Measurements from ENCODE around the gene MCM3AP. TPM values are rescaled to one million over a fixed set of nuclear protein-coding genes. Genes with fewer than 3 reads are reported as not detected.

The MCM3AP gene
- total RNA-seq, 1 experiment from 2014 or later: 140 TPM

- intact Hi-C loops (cut with micrococcal nuclease): loop anchor here (10.0 kb wide), 1 partner anchor 65 kb away; no protein-coding TSS in a partner anchor
- Histone ChIP-seq H3F3A (ENCODE audit: low read length, unreplicated experiment) (no peaks in the 10 kb centered on the region), H3K36me3 (ENCODE audit: low read depth, low read length) (peaks cover 51% of the 10 kb centered on the region), H3K27ac (ENCODE audit: low read length) (no peak overlapping the region), H3K79me2 (ENCODE audit: low read length) (peaks cover 75% of the 10 kb centered on the region), H3K9me2 (replicated peaks; ENCODE audit: low read length) (no peaks in the 10 kb centered on the region), H3K4me3 (ENCODE audit: low read length) (no peak overlapping the region), H2AFZ (ENCODE audit: low read length) (no peak overlapping the region), H3K9ac (ENCODE audit: low read length) (no peak overlapping the region), H3K4me1 (ENCODE audit: insufficient read depth, low read length) (peaks cover 21% of the 10 kb centered on the region), H3K27me3 (ENCODE audit: low read length) (no peaks in the 10 kb centered on the region), H3K4me2 (ENCODE audit: low read length) (no peak overlapping the region), H4K20me1 (ENCODE audit: low read length) (0 out of 2 replicates have a peak, but pooled peaks cover 11% of the 10 kb centered on the region), H3K9me3 (ENCODE audit: low read length) (no peaks in the 10 kb centered on the region)
- BruUV-seq (replicated peaks): no TSS peak
- POLR2A ChIA-PET (ENCODE audit: unreplicated experiment): no interaction called here
- TF ChIP-seq CTCF (conservative IDR thresholded peaks at IDR 0.05; ENCODE audit: low read depth, low read length): no peak
- no peak for TF ChIP-seq EZH2 (IDR thresholded peaks at IDR 0.05; ENCODE audit: low read length, unreplicated experiment)
- no peak for TF ChIP-seq EZH2phosphoT487 (IDR thresholded peaks at IDR 0.05; ENCODE audit: borderline replicate concordance, low read length)
- DNase-seq (no peak), ATAC-seq (no peak)
- CTCF ChIA-PET: no interaction called here
These were observed 44.4 kb upstream of the MCM3AP start for GRCh38 chr21:46329796-46330195.

- H2AFZ ChIP-seq (ENCODE audit: low read length): no peak overlapping the region
- no peak for ATAC-seq
- H3K4me1 ChIP-seq (ENCODE audit: insufficient read depth, low read length): peaks cover 21% of the 10 kb centered on the region
- no peak overlapping the region for H3K27ac ChIP-seq (ENCODE audit: low read length)
- TF ChIP-seq CTCF (conservative IDR thresholded peaks at IDR 0.05; ENCODE audit: low read depth, low read length) (no peak), EZH2phosphoT487 (IDR thresholded peaks at IDR 0.05; ENCODE audit: borderline replicate concordance, low read length) (no peak), EZH2 (IDR thresholded peaks at IDR 0.05; ENCODE audit: low read length, unreplicated experiment) (no peak)
- DNase-seq: no peak
- no peaks in the 10 kb centered on the region for H3K9me2 ChIP-seq (replicated peaks; ENCODE audit: low read length)
- H3F3A ChIP-seq (ENCODE audit: low read length, unreplicated experiment): no peaks in the 10 kb centered on the region
- no TSS peak for BruUV-seq (replicated peaks)
- no peaks in the 10 kb centered on the region for H3K27me3 ChIP-seq (ENCODE audit: low read length)
- H3K4me3 ChIP-seq (ENCODE audit: low read length): no peak overlapping the region
- intact Hi-C loops (cut with micrococcal nuclease): loop anchor here (10.0 kb wide), 1 partner anchor 63 kb away; no protein-coding TSS in a partner anchor
- peaks cover 81% of the 10 kb centered on the region for H3K79me2 ChIP-seq (ENCODE audit: low read length)
- no peak overlapping the region for H3K4me2 ChIP-seq (ENCODE audit: low read length)
- H3K36me3 ChIP-seq (ENCODE audit: low read depth, low read length): peaks cover 44% of the 10 kb centered on the region
- no peak overlapping the region for H3K9ac ChIP-seq (ENCODE audit: low read length)
- POLR2A ChIA-PET (ENCODE audit: unreplicated experiment): no interaction called here
- CTCF ChIA-PET: no interaction called here
- H3K9me3 ChIP-seq (ENCODE audit: low read length): no peaks in the 10 kb centered on the region
- H4K20me1 ChIP-seq (ENCODE audit: low read length): 0 out of 2 replicates have a peak, but pooled peaks cover 10% of the 10 kb centered on the region
These were observed 42.7 kb upstream of the MCM3AP start for GRCh38 chr21:46328151-46328550.

GRCh38 chr21:46327711-46328110, 42.3 kb upstream of the MCM3AP start:
- DNase-seq: no peak
- no peaks in the 10 kb centered on the region for H3K9me2 ChIP-seq (replicated peaks; ENCODE audit: low read length)
- intact Hi-C loops (cut with micrococcal nuclease): loop anchor here (10.0 kb wide), 1 partner anchor 63 kb away; no protein-coding TSS in a partner anchor
- no peak overlapping the region for H3K9ac ChIP-seq (ENCODE audit: low read length)
- no peak for ATAC-seq
- TF ChIP-seq EZH2 (IDR thresholded peaks at IDR 0.05; ENCODE audit: low read length, unreplicated experiment) (no peak), EZH2phosphoT487 (IDR thresholded peaks at IDR 0.05; ENCODE audit: borderline replicate concordance, low read length) (no peak), CTCF (conservative IDR thresholded peaks at IDR 0.05; ENCODE audit: low read depth, low read length) (no peak)
- no peak overlapping the region for H3K4me2 ChIP-seq (ENCODE audit: low read length)
- H4K20me1 ChIP-seq (ENCODE audit: low read length): 0 out of 2 replicates have a peak, but pooled peaks cover 10% of the 10 kb centered on the region
- H3K4me1 ChIP-seq (ENCODE audit: insufficient read depth, low read length): peaks cover 18% of the 10 kb centered on the region
- ChIA-PET POLR2A (ENCODE audit: unreplicated experiment) (no interaction called here), CTCF (no interaction called here)
- peaks cover 44% of the 10 kb centered on the region for H3K36me3 ChIP-seq (ENCODE audit: low read depth, low read length)
- no peak overlapping the region for H2AFZ ChIP-seq (ENCODE audit: low read length)
- no TSS peak for BruUV-seq (replicated peaks)
- no peak overlapping the region for H3K27ac ChIP-seq (ENCODE audit: low read length)
- H3K27me3 ChIP-seq (ENCODE audit: low read length): no peaks in the 10 kb centered on the region
- H3K9me3 ChIP-seq (ENCODE audit: low read length): no peaks in the 10 kb centered on the region
- peaks cover 84% of the 10 kb centered on the region for H3K79me2 ChIP-seq (ENCODE audit: low read length)
- no peaks in the 10 kb centered on the region for H3F3A ChIP-seq (ENCODE audit: low read length, unreplicated experiment)
- H3K4me3 ChIP-seq (ENCODE audit: low read length): no peak overlapping the region
